NCI-H526 treated with DMSO at 0.1 percent for 48 hours (cell line): ENCODE data around the gene PIGL.
"Not testable (repeated sequence)": the region's sequence is repeated elsewhere in the genome, so short reads cannot be mapped to it uniquely, and the experiment has no call there.

ENCODE experiments used
- DNase-seq: peaks from one replicate; lab custom pipeline; 2025; lab: John Stamatoyannopoulos, UW

PIGL gene

GRCh38 chr17:16216341-16217001, 539 bp upstream of the PIGL start:
- DNase-seq = not testable (repeated sequence)

- DNase-seq = no peak
These were observed 5.4 kb downstream of the PIGL start for GRCh38 chr17:16222406-16222805.

- DNase-seq = not testable (repeated sequence)
These were observed 13.0 kb downstream of the PIGL start for GRCh38 chr17:16229912-16230561.

DNA sequence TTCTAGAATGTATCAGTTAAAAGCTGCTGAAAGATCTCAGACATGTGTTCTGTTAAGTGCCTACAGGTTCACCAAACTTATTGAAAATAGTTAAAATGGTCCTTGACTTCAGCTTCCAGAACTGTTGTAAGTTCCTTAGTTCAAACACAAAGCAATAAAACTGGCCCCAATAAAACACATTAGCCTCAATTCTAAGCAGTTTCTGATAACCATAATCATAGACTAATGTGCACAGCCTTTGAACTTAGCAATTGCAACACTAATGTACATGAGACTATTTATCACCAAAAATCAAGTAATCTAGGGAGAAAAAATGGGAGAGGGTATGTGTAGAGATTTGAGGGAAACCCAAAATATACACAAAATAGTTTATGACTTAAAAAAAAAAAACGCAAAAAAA, 15.4 kb downstream of the PIGL start:
- DNase-seq = no peak

GRCh38 chr17:16239931-16240330, 22.9 kb downstream of the PIGL start:
- no peak for DNase-seq

DNA sequence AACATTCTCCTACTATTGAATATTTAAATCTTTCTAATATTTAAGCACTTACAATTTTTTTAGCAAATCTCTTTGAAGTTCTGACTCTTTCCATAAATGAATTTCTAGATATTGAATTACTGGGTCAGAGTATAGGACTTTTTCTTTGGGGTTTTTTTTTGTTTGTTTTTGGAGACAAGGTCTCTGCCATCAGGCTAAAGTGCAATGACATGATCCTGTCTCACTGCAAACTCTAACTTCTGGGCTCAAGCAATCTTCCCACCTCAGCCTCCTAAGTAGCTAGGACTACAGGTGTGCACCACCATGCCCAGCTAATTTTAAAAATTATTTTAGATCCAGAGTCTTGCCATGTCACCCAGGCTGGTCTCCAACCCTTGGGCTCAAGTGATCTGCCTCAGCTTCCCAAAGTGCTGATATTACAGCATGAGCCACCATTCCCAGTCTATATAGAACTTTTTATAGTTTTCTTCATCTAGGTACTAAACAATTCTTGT, 24.9 kb downstream of the PIGL start:
- DNase-seq = no peak

GRCh38 chr17:16243385-16243784, 26.4 kb downstream of the PIGL start:
- no peak for DNase-seq

- no peak for DNase-seq
These were observed 27.0 kb downstream of the PIGL start for GRCh38 chr17:16243801-16244567.

DNA sequence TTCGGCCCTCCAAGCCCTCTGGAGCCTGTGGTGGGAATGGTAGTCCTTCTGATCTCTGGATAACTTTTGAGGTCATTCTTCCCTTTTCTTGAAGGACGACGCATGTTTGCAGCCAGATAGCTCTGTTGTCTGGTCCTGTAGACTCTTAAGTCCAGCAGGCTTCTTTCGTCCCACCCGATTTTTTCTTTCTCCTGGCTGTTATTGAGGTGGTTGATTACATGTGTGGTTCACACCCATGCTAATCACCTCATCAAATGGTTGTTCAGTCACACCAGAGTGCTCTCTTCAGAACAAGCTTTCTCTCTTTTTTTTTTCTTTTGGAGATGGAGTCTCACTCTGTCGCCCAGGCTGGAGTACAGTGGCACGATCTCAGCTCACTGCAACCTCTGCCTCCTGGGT, 30.6 kb downstream of the PIGL start:
- no peak for DNase-seq

DNA sequence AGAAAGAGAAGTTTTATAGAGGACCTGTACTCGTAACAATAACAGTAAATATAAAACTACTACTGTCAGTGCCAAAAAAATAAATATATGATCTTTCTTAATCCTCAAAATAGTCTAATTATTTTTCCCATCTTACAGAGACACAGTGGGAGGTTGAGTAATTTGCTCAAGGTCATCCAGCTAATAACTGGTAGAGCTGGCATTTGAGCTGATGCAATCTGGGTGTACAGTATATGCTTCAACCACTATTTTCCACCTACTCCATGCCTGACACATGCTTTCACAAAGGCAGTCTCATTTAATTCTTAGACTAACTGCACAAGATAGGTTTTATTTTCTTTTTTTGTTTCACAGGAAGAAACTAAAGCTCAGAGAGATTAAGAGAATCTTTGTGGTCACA, 33.6 kb downstream of the PIGL start:
- no peak for DNase-seq

DNA sequence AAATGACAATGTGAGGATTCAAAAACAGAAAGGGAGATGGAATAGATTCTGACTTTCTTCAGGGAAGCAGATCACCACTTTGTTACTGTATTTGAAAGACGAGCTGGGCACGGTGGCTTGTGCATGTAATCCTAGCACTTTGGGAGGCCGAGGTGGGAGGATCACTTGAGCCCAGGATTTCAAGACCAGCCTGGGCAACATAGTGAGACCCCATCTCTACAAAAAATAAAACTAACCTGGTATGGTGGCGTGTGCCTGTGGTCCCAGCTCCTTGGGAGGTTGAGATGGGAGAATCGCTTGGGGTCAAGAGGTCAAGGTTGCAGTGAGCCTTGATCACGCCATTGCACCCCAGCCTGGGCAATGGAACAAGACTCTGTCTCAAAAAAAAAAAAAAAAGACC, 34.0 kb downstream of the PIGL start:
- DNase-seq = no peak

DNA sequence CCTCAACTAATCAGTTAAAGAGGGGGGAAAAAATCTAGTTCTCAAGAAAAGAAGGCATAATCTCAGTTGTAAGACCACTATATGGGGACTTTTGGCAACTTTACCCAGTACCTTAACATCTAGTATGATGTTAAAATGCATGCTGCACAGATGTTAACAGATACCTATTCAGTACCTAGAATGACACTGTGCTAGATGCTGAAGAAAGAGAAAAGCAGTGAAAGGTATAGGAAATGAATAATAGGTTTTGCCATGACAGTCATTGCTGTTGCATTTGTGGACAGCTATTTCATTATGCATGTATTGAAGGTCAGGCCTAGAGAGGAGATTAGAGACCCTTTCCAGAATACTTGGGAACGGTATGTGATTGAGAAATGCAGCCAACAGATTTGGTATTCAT, 34.5 kb downstream of the PIGL start:
- no peak for DNase-seq

- no peak for DNase-seq
These were observed 37.9 kb downstream of the PIGL start for GRCh38 chr17:16254773-16255400.

- no peak for DNase-seq
These were observed 38.5 kb downstream of the PIGL start for GRCh38 chr17:16255481-16255921.

DNA sequence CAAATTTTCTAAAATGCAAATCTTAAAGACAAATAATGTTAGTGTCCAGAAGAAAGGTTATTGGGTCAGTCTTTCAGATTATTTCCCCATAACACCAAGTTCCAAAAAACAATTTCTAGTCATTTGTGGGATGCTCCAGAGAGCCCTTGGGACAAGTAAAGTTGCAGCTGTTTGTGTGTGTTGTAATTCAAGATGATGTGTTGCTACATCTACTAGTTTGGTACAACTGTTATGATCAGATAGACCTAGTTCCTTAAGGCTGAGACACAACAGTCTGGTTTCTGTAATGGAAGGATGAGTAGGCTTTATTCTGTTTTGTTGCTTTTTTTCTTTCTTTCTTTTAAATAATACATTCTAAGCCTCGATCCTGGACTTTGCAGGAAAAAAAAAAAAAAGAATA, 41.9 kb downstream of the PIGL start:
- no peak for DNase-seq

- no peak for DNase-seq
These were observed 42.9 kb downstream of the PIGL start for GRCh38 chr17:16259926-16260325.

GRCh38 chr17:16261049-16261448, 44.0 kb downstream of the PIGL start:
- DNase-seq = no peak

DNA sequence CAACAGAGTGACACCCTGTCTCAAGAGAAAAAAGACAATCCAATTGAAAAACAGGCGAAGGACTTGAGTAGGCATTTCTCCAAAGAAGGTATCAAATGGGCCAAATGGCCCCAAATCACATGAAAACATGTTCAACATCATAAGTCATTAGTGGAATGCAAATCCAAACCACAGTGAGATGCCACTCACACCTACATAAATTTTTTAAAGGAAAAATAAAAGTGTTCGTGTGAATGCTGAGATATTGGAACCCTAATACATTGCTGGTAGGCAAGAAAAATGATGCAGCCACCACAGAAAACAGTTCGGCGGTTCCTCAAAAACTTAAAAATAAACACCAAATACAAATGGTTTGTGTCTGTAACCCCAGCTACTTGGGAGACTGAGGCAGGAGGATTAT, 45.2 kb downstream of the PIGL start:
- no peak for DNase-seq

- no peak for DNase-seq
These were observed 50.2 kb downstream of the PIGL start for GRCh38 chr17:16267174-16267573.

DNA sequence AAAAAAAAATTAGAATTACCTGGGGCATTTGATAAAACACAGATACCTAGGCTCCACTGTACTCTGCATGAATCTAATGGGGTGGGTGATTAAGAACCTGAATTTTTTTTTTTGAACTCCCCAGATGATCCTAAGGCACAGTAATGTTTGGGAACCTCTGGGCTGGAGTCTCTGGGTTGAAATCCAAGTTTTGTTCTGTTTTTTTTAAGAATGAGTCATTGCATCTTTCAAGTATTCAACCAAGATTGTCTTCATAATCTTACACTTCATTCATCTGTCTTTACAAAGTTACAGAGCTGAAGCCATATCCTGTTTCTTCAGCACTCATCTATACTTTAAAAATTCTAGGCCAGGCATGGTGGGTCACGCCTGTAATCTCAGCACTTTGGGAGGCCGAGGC, 52.6 kb downstream of the PIGL start:
- DNase-seq = no peak

- no peak for DNase-seq
These were observed 55.3 kb downstream of the PIGL start for GRCh38 chr17:16272111-16272840.

- DNase-seq = no peak
These were observed 56.5 kb downstream of the PIGL start for GRCh38 chr17:16273499-16273898.
